IMR-90 (cell line): ENCODE results near the gene CFAP299. TPM values are rescaled to one million over a fixed set of nuclear protein-coding genes. Genes with fewer than 3 reads are reported as not detected.

Experiments
- ATAC-seq: fragments of 200-7000 bp; cut with Tn5 transposase; 2 replicates; pipeline ENCODE4 v1.9.1; 2020; ENCODE audit warnings: low read depth, mild to moderate bottlenecking, moderate library complexity
- BruUV-seq: library from RNA; stranded (reverse); fragments of 400-500 nt; replicated peaks from 2 replicates; lab custom pipeline; 2021; lab: Mats Ljungman, UMichigan
- CTCF ChIA-PET: fragments of 300-600 bp; formaldehyde crosslinking; extraction: SDS; loops from one replicate; lab custom pipeline; 2021; ENCODE audit warnings: antibody characterized with exemption; lab: Yijun Ruan, JAX
- POLR2A ChIA-PET: fragments of 300-600 bp; sonication (Branson Sonifier 250); formaldehyde crosslinking; loops from one replicate; lab custom pipeline; 2022; ENCODE audit warnings: antibody characterized with exemption; ENCODE audit not compliant: unreplicated experiment; lab: Charles Lee
- DNase-seq: peaks from one replicate; pipeline ENCODE4 v3.0.0; 2013
- H2AFZ ChIP-seq: replicated peaks from 2 replicates; pipeline ENCODE3; 2013; ENCODE audit warnings: low read length, mild to moderate bottlenecking; ENCODE audit not compliant: poor library complexity
- H2AK5ac ChIP-seq: 2 replicates; pipeline ENCODE4 v1.6.1; 2013; ENCODE audit warnings: low read depth, low read length, inconsistent platforms
- H2AK9ac ChIP-seq: replicated peaks from 2 replicates; pipeline ENCODE3; 2013; ENCODE audit warnings: mild to moderate bottlenecking, low read depth, low read length, moderate library complexity; ENCODE audit not compliant: poor library complexity
- H2BK120ac ChIP-seq: 2 replicates; pipeline ENCODE4 v1.6.1; 2013; ENCODE audit warnings: low read depth, low read length, inconsistent platforms
- H2BK15ac ChIP-seq: 3 replicates; pipeline ENCODE4 v1.6.1; 2013; ENCODE audit warnings: low read depth, low read length, inconsistent platforms
- H2BK20ac ChIP-seq: 2 replicates; pipeline ENCODE4 v1.6.1; 2013; ENCODE audit warnings: low read depth, mild to moderate bottlenecking, inconsistent platforms, low read length, moderate library complexity
- H2BK5ac ChIP-seq: 2 replicates; pipeline ENCODE4 v1.6.1; 2013; ENCODE audit warnings: mild to moderate bottlenecking, low read depth, low read length, inconsistent platforms; ENCODE audit not compliant: poor library complexity, severe bottlenecking
- H3K14ac ChIP-seq: replicated peaks from 2 replicates; pipeline ENCODE4 v1.6.1; 2013; ENCODE audit warnings: low read depth, low read length, inconsistent platforms
- H3K18ac ChIP-seq: 2 replicates; pipeline ENCODE4 v1.6.1; 2013; ENCODE audit warnings: low read depth, low read length, control low read depth
- H3K23ac ChIP-seq: 2 replicates; pipeline ENCODE4 v1.6.1; 2013; ENCODE audit warnings: low read depth, low read length, inconsistent platforms
- H3K27ac ChIP-seq: 2 replicates; pipeline ENCODE4 v1.5.1; 2013; ENCODE audit warnings: mild to moderate bottlenecking, control low read depth, low read length; ENCODE audit not compliant: insufficient read depth
- H3K27me3 ChIP-seq: 2 replicates; pipeline ENCODE4 v1.6.1; 2013; ENCODE audit warnings: low read length; ENCODE audit not compliant: control insufficient read depth, insufficient read depth
- H3K36me3 ChIP-seq: 2 replicates; pipeline ENCODE4 v1.6.1; 2013; ENCODE audit warnings: low read length, mixed read lengths; ENCODE audit not compliant: control insufficient read depth, insufficient read depth
- H3K4ac ChIP-seq: 2 replicates; pipeline ENCODE4 v1.6.1; 2013; ENCODE audit warnings: low read depth, low read length, inconsistent platforms
- H3K4me1 ChIP-seq: 2 replicates; pipeline ENCODE4 v1.6.1; 2013; ENCODE audit warnings: low read length, mixed read lengths; ENCODE audit not compliant: control insufficient read depth, insufficient read depth
- H3K4me2 ChIP-seq: 2 replicates; pipeline ENCODE4 v1.6.1; 2013; ENCODE audit warnings: low read depth, mild to moderate bottlenecking, control low read depth, low read length, moderate library complexity
- H3K4me3 ChIP-seq: 2 replicates; pipeline ENCODE4 v1.5.1; 2013; ENCODE audit warnings: low read depth, mild to moderate bottlenecking, control low read depth, low read length, moderate library complexity; ENCODE audit not compliant: insufficient read depth
- H3K56ac ChIP-seq: 2 replicates; pipeline ENCODE4 v1.6.1; 2013; ENCODE audit warnings: low read length, inconsistent platforms; ENCODE audit not compliant: insufficient read depth; ENCODE audit errors: extremely low read depth
- H3K79me1 ChIP-seq, 2 experiments: 2 replicates each; pipeline ENCODE4 v1.6.1; 2013; ENCODE audit warnings: low read length in 2 of 2, inconsistent platforms in 1 of 2, low read depth in 1 of 2
- H3K9ac ChIP-seq: 2 replicates; pipeline ENCODE4 v1.6.1; 2013; ENCODE audit warnings: low read depth, low read length, control low read depth
- H3K9me1 ChIP-seq: 2 replicates; pipeline ENCODE4 v1.6.1; 2013; ENCODE audit warnings: low read length, inconsistent platforms; ENCODE audit not compliant: insufficient read depth
- H3K9me3 ChIP-seq: 2 replicates; pipeline ENCODE4 v1.6.1; 2013; ENCODE audit warnings: low read length; ENCODE audit not compliant: control insufficient read depth, insufficient read depth
- H4K20me1 ChIP-seq: 2 replicates; pipeline ENCODE4 v1.6.1; 2013; ENCODE audit warnings: low read length, inconsistent platforms; ENCODE audit not compliant: insufficient read depth
- H4K5ac ChIP-seq: 2 replicates; pipeline ENCODE4 v1.6.1; 2013; ENCODE audit warnings: mild to moderate bottlenecking, low read depth, low read length, control low read depth
- H4K8ac ChIP-seq, 2 experiments: 2 replicates each; pipeline ENCODE4 v1.6.1; 2013; ENCODE audit warnings: low read depth in 2 of 2, low read length in 2 of 2, control low read depth in 1 of 2, inconsistent platforms in 1 of 2
- H4K91ac ChIP-seq: 2 replicates; pipeline ENCODE4 v1.6.1; 2013; ENCODE audit warnings: low read depth, low read length, inconsistent platforms; ENCODE audit not compliant: insufficient read depth
- BHLHE40 ChIP-seq: fragments of 150-350 bp; IDR thresholded peaks from 2 replicates; pipeline ENCODE4 v1.6.1; 2016; ENCODE audit warnings: mild to moderate bottlenecking, low read depth, low read length
- CEBPB ChIP-seq: IDR thresholded peaks from 2 replicates; pipeline ENCODE4 v1.6.1; 2012; ENCODE audit warnings: low read depth, low read length, improper control_type of control experiment
- FOS ChIP-seq: fragments of 150-350 bp; IDR thresholded peaks from 2 replicates; pipeline ENCODE4 v1.6.1; 2016; ENCODE audit warnings: low read depth, low read length
- MAFK ChIP-seq: IDR thresholded peaks from 2 replicates; pipeline ENCODE4 v1.6.1; 2012; ENCODE audit warnings: low read depth, low read length, improper control_type of control experiment
- RAD21 ChIP-seq: IDR thresholded peaks from 2 replicates; pipeline ENCODE4 v1.6.1; 2012; ENCODE audit warnings: low read length, improper control_type of control experiment
- RFX5 ChIP-seq: IDR thresholded peaks from 2 replicates; pipeline ENCODE4 v1.8.0; 2012; ENCODE audit warnings: low read depth, mild to moderate bottlenecking, low read length, moderate library complexity
- WGBS, 2 experiments: methylation state at CpG; one replicate each; pipeline versions ENCODE4 v1.1.5 to v1.1.7; 2013; ENCODE audit warnings: missing lambda C conversion rate in 2 of 2; ENCODE audit not compliant: insufficient read length in 1 of 2; ENCODE audit errors: extremely low coverage in 2 of 2; 5-methylcytosine and 5-hydroxymethylcytosine counted together
- dilution Hi-C: fragments of 300-500 bp; cut with HindIII; formaldehyde crosslinking; loops from one replicate; pipeline ENCODE4 v1.14.3; 2018; ENCODE audit warnings: low sequenced_read_pairs; ENCODE audit not compliant: unreplicated experiment
- in situ Hi-C: fragments of 300-500 bp; cut with MboI; formaldehyde crosslinking; loops from 3 replicates; pipeline ENCODE4 v1.14.3; 2019; ENCODE audit warnings: low sequenced_read_pairs, inconsistent platforms, mixed read lengths
- intact Hi-C: fragments of 100-400 bp; cut with micrococcal nuclease; formaldehyde crosslinking; loops from 2 replicates; pipeline ENCODE4 v1.10.0; 2022
- polyA plus RNA-seq, 3 experiments: library from polyadenylated mRNA; depleted of rRNA; stranded (reverse); fragments of >200 nt; gene quantifications; 2 replicates each; pipeline ENCODE4 v1.2.3, GENCODE V29; 2012; ENCODE audit warnings: low replicate concordance in 1 of 3
- total RNA-seq: library from RNA; depleted of rRNA; stranded (reverse); fragments of >200 nt; gene quantifications from 2 replicates; pipeline ENCODE4 v1.2.3, GENCODE V29; 2012

The CFAP299 gene
- total and polyA plus RNA-seq, 2 of the 4 experiments (the other 2 are of a cell fraction), result 1.0 to 1.1 TPM

GRCh38 chr4:80434238-80434637 lies 98.7 kb downstream of the CFAP299 start:
- CTCF ChIA-PET, result interaction anchor here (1.4 kb wide), 1 partner anchor 13 kb away, joined by 3 read pairs; no protein-coding TSS in a partner anchor
- no peak overlapping the region for H2BK20ac ChIP-seq
- H3K27me3 ChIP-seq, result no peaks in the 10 kb centered on the region
- dilution Hi-C loops, result no loop called here
- no peak overlapping the region for H2AFZ ChIP-seq
- intact Hi-C loops, result no loop called here
- no peak overlapping the region for H2AK5ac ChIP-seq
- no peak overlapping the region for H3K14ac ChIP-seq
- in situ Hi-C loops, result no loop called here
- no peak overlapping the region for H3K4ac ChIP-seq
- peaks cover under 1% of the 10 kb centered on the region for H3K4me1 ChIP-seq
- no peak overlapping the region for H3K18ac ChIP-seq
- H2BK15ac ChIP-seq, result no peak overlapping the region
- ATAC-seq, result peak; percentile 95
- H2BK5ac ChIP-seq, result peak overlapping the region; percentile 71
- no peak overlapping the region for H4K8ac ChIP-seq
- H3K9me3 ChIP-seq, result no peaks in the 10 kb centered on the region
- no peak overlapping the region for H4K91ac ChIP-seq
- H4K5ac ChIP-seq, result no peak overlapping the region
- H3K27ac ChIP-seq, result no peak overlapping the region
- H3K56ac ChIP-seq, result no peak overlapping the region
- WGBS, 2 experiments, result no CpG with 5 or more reads among the region's 1 CpG
- H3K79me1 ChIP-seq, result no peaks in the 10 kb centered on the region
- H2AK9ac ChIP-seq, result no peak overlapping the region
- no peaks in the 10 kb centered on the region for H4K20me1 ChIP-seq
- POLR2A ChIA-PET, result no interaction called here
- no peaks in the 10 kb centered on the region for H3K9me1 ChIP-seq
- H3K36me3 ChIP-seq, result no peaks in the 10 kb centered on the region
- TF ChIP-seq RAD21, result no peak
- peak; percentile 99 for TF ChIP-seq MAFK
- TF ChIP-seq RFX5, result no peak
- peak; percentile 88 for TF ChIP-seq FOS
- peak; percentile 46; the same call in 1 of the 2 replicates for TF ChIP-seq BHLHE40
- TF ChIP-seq CEBPB, result peak; percentile 37
- BruUV-seq, result no TSS peak
- peak overlapping the region; percentile 44; the same call in 1 of the 2 replicates for H2BK120ac ChIP-seq
- peak; percentile 95 for DNase-seq
- H3K4me3 ChIP-seq, result no peak overlapping the region
- peak overlapping the region; percentile 70 for H3K4me2 ChIP-seq
- no peak overlapping the region for H3K9ac ChIP-seq
- no peak overlapping the region for H3K23ac ChIP-seq
